ENCODE results near the gene ZBTB6. TPM values are rescaled to one million over a fixed set of nuclear protein-coding genes. Genes with fewer than 3 reads are reported as not detected.

Gene ZBTB6, protein sequence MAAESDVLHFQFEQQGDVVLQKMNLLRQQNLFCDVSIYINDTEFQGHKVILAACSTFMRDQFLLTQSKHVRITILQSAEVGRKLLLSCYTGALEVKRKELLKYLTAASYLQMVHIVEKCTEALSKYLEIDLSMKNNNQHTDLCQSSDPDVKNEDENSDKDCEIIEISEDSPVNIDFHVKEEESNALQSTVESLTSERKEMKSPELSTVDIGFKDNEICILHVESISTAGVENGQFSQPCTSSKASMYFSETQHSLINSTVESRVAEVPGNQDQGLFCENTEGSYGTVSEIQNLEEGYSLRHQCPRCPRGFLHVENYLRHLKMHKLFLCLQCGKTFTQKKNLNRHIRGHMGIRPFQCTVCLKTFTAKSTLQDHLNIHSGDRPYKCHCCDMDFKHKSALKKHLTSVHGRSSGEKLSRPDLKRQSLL
- polyA plus RNA-seq (2012; ENCODE audit: insufficient read depth, insufficient read length): 7.2 TPM

DNA sequence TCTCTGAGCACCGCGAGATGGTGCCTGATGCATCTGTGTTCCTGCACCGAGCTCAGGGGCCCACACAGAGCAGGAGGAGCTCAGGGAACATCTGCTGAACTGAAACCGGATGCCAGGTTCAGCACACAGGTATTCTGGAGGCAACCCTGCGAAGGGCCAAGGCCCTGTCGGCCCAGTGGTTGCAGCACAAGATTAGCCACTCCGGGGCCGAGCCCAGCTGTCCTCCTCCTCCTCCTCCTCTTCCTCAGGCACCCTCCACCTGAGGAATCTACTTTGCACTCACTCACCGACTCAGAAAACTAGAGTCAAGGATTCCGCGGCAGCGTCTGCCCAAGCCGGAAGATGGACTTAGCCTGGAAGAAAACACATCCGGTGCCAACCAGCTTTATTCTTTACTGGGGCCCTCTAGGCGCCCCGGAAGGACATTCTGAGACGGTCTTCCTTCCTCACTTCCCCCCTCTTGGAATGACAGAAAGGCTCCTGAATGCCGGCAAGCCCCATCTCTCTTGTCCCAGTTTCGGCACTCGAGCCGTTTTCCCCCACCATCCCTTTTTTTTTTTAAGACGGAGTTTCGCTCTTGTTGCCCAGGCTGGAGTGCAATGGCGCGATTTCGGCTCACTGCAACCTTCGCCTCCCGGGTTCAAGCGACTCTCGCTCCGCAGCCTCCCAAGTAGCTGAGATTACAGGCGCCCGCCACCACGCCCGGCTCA lies at the start of gene ZBTB6:
ZBTB6 (minus strand) TSS at position 360 of the 710 bp plus-strand sequence. CDS start 1,251 bp downstream, outside the sequence.
- peak within 1 kb of the TSS; percentile 61 for H3K4me3 ChIP-seq (ENCODE audit: low read length)
- DNase-seq (ENCODE audit: low read depth, low spot score): peak; percentile 74

DNA sequence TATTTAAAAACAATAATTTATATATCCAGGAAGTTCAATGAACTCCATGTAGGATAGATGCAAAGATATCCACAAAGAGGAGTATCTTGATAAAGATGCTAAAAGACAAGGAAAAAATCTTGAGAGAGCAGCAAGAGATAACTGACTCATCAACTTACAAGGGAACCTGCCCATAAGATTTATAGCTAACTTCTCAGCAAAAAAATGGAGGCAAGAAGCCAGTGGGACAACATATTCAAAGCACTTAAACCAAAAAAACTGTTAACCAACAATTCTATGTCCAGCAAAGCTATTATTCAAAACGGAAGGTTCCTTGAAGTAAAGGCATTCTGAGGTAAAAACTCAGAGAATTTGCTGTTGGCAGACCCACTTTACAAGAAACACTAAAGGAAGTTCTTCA lies 48.0 kb upstream of the ZBTB6 start:
- no peak overlapping the region for H3K4me3 ChIP-seq (ENCODE audit: low read length)
- no peak for DNase-seq (ENCODE audit: low read depth, low spot score)

DNA sequence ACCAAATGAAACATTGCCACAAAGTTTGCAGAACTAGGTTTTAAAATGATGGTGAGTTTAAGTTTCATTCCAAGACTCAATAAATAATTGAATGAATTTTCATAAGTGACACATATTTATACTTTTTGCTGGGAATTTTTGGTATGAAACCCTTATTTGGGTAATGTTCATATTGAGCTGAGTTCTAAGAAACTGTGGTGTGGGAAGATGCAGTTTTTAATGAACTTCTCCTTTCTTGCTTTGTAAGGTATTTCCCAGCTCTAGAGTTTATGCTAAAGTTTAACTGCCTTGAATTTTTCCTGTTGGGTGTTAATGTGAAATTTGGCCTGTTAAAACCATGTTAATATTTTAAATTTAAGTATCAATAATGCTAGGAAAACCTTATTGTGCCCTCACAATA lies 42.8 kb upstream of the ZBTB6 start:
- no peak for DNase-seq (ENCODE audit: low read depth, low spot score)
- no peak overlapping the region for H3K4me3 ChIP-seq (ENCODE audit: low read length)

DNA sequence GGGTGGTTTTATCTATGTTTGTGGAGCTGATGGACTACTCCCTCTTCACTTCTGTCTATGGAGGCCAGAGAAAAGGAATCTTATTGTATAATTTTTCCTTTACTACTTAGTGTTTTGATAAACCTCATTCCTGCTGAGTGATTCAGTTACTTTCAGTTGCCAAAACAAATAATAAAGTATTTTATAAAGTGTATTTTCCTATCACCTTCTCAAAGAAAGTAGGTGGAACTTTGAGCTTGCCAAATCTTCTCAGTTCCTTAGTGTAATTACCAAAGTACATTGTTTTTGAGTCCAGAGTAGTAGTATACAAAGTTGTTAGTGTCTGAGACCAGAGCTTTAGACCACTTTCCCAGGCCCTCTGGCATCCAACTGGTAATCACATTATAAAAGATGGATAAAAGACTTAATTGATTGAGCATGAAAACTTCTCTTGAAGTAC lies 41.1 kb upstream of the ZBTB6 start:
- H3K4me3 ChIP-seq (ENCODE audit: low read length): no peak overlapping the region
- no peak for DNase-seq (ENCODE audit: low read depth, low spot score)

DNA sequence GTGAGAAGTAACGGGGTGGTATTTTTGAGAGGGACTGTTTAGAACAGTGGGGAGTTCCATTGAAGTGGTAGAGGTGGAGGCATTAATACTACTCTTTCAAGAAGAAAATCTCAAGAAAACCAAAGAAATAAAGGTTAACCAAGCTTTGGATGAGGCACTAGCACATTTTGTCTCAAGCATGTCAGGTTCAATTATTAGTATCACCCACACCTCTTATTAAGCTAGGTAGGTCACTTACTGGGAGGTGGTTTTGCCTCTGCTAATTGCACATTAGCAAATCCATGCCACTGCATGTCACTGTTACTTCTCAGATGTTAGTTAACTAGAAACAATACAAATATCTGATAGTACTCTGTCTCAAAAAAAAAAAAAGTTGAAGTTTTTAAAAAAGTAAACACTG lies 37.9 kb upstream of the ZBTB6 start:
- no peak overlapping the region for H3K4me3 ChIP-seq (ENCODE audit: low read length)
- no peak for DNase-seq (ENCODE audit: low read depth, low spot score)

DNA sequence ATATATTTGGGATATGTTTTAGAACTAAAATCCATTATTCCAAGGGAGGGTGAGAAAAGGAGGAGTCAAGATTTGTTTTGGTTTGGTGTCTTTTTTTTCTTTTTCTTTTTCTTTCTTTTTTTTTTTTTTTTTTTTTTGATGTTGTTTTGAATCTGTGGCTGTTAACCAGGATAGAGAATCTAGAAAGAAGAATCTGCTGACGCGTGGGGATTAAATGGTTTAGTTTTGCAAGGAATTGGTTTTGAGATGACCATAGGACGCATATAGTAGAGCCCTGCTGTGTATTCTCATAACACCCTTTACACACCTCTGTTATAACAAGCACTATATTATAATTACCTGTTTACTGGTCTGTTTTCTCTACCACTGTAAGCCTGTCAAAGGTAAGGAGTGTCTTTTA lies 37.1 kb upstream of the ZBTB6 start:
- DNase-seq (ENCODE audit: low read depth, low spot score): no peak
- H3K4me3 ChIP-seq (ENCODE audit: low read length): no peak overlapping the region

DNA sequence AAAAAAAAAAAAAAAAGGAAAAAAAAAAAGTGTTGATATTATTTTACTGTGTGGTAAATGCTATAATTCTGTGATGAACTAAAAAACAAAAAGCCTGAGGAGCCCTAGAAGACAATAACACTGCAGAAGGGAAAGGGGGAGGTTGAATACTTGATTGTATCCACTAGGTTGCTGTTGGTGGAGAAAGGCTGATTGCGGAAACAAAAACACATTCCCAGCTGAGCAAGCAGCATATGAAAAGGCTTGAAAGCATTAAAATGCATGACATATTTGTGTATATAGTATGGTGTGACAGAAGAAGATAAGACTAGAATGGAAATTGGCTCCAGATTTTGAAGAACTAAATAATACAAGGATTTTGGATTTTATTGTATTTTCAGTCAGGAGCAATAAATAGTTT lies 36.6 kb upstream of the ZBTB6 start:
- DNase-seq (ENCODE audit: low read depth, low spot score): no peak
- no peak overlapping the region for H3K4me3 ChIP-seq (ENCODE audit: low read length)

DNA sequence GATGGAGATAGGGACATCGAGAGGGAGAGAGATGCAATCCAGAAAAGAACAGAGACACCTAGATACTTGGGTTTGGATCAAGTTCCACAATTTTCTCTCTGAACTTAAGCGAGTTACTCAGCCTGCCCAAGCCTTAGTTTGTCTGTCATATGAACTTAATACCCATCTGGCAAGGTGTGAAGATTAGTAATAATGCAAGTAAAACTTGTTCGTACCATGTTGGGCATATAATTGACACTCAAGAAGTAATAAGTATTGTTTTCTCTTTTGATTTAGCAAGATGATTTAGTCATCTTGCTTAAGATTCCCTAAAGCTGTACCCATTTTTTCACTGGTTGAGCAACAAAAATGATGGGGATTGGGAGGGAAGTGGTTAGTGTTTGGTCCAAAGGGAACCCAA lies 35.2 kb upstream of the ZBTB6 start:
- no peak for DNase-seq (ENCODE audit: low read depth, low spot score)
- no peak overlapping the region for H3K4me3 ChIP-seq (ENCODE audit: low read length)

DNA sequence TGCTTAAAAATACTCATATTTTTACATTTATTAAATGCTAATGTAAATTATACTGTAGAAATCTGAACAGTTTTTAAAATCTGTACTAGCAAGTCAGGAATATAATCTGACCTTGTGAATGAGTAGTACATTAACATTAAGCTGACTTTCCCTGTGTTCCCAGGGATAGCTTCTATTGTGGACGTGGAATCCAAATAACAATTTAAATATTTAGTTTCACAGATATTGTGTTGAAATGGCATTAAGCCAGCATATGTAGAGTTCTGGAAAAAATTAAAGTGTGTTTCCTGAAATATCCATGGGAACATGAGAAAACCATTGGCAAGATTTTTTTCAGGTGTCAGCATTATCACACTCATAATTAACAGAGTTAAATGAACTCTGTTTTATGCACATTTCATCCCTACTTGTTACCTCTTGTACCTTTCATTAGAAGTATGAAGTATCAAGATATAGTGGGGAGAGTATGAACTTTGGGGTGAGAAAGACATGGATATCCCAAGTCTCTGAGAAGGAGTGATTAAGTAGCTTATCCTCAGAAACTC lies 33.4 kb upstream of the ZBTB6 start:
- DNase-seq (ENCODE audit: low read depth, low spot score): no peak
- no peak overlapping the region for H3K4me3 ChIP-seq (ENCODE audit: low read length)

DNA sequence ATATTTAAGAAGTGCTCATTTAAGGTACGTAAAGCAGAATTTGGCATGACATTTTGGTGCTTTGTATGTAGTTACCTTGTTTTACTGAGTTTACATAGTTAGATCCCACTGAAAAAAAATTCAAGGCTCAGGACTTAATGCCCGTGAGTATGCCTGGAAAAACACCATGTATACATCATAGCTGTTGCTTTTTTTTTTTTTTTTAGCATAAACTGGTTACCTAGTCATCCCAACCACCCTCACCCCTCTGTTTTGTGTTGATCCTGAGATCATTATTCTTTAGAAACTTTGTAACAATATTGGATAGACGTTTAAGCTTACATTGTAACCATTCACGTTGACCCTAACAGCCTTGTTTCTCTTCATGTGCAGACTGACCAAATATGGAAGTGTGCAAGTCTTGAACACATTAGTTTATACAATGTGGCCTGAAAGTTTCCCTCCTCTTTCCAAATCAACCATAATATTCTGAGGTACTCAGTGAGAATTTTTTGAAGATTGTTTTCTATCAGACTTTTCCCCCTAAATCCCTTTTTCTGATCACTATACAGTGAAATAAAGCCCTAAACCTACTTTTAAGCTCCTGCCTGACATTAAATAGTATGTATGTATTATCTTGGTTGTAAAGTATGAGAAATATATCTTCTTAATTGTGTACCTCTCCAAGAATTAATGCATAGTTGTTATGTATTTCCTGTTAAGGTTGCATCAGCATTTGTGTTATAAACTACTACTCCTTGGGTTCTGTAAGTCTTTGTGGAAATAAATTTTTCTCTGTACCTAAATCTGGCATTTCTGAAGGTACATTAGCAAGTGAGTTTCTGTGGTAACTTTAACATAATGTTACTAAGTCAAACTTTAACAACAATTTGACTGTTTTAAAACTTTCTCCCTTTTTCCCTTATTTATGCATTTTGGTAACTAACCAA lies 32.1 kb upstream of the ZBTB6 start:
- no peak for DNase-seq (ENCODE audit: low read depth, low spot score)
- H3K4me3 ChIP-seq (ENCODE audit: low read length): no peak overlapping the region

DNA sequence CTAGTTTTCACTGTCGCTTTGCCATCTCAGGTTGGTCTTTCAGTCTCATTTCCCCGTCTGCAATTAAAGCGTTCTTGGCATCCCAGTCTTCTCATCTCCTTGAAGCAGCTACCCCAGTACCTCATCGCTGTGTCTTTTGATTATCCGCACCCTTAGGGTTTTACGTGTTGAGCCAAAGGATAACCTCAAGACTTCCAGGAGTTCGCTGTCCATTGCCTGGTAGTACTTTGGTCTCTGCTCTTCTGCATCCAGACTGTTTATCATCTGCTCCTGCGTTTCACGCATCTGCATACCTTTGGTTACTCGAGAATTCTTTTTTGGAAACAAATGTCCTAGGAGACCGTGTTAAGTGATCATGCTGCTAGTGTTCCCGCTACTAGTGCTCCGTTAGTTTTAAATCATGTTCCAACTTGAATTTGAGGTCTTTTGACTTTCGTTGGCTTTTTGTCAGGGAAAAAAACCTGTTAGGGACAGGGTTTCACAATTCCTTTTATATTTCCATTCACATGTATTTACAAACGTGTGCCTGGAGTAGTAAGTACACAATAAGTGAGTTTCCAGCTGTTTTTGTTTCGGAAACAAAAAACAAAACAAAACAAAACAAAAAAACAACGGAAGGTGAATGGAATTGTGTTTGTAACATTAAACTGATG lies 28.6 kb upstream of the ZBTB6 start:
- peak overlapping the region; percentile 85 for H3K4me3 ChIP-seq (ENCODE audit: low read length)
- DNase-seq (ENCODE audit: low read depth, low spot score): no peak

DNA sequence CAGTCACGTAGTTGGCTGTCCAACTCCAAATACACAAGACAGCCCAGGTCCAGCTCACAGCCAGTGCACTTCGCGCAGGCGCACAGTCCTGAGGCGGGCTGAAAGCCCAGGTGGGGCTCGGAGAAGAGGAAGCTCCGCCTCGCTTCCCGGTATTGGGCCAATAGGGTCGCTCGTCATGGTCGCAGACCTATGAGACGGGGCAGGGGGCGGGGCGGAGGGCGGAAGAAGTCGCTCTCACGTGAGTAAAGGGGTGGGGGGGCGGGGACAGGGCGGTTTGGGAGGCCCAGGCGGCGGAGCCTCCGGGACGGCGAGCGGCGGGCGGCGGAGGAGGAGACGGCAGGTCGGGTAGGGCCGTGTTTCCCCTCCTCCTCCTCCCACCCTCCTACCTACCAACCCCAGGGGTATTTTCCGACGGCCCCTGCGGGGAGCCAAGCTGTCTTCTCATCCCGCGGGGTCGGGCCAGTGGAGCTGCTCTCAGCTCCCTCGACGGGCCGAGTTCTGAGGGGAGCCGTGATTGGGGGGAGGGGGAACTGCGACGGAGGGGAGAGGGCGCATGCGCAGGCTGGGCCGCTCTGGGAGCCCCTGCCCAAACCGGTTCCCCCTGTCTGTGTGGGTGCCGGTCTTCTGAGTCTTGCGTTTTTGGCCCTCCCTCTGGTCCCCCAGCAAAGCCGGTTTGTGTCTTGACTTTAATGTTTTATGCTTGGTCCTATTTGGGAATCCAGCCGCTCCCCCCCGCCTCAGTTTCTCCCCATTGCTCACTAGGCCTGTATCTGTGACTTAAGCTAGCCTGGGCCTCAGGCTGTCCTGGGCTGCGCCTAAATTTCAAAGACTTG lies 27.8 kb upstream of the ZBTB6 start, which contains the start of gene RABGAP1:
RABGAP1 (plus strand) TSS at position 272 of the 833 bp plus-strand sequence. CDS start 16,040 bp downstream, outside the sequence.
- H3K4me3 ChIP-seq (ENCODE audit: low read length): peak within 1 kb of the TSS; percentile 85
- peak; percentile 94 for DNase-seq (ENCODE audit: low read depth, low spot score)

DNA sequence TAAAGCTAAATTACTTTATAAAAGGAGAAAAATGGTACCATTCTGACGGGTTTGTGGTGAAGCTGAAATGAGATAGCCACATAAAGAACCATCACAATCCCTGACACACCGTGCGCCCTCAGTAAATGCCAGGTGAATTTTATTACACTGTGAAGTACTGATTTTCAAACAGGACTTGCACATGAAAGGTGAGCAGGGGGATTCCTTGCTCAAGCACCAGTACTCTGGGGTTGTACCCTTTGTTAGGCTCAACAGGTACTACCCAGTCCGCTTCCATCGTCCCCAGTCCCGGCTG lies 27.3 kb upstream of the ZBTB6 start:
- no peak for DNase-seq (ENCODE audit: low read depth, low spot score)
- peak overlapping the region; percentile 60 for H3K4me3 ChIP-seq (ENCODE audit: low read length)

DNA sequence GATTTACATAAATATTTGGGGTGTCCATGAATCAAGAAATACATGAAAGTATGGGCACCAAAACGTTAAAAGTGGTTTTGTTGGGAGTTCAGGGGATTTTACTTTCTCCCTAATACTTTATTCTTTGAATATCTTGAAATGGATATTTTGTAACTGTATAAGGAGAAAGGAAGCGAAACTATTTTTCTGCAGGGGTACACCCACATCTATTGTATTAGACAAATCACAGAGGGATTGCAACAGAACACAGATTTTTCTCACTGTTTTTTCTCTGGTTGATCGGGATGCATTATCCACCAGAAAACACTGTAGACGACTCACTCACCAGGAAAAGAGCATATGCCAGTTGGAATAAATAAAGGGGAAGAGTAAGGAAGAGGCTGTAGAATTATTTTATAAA lies 26.5 kb upstream of the ZBTB6 start:
- no peak for DNase-seq (ENCODE audit: low read depth, low spot score)
- no peak overlapping the region for H3K4me3 ChIP-seq (ENCODE audit: low read length)

DNA sequence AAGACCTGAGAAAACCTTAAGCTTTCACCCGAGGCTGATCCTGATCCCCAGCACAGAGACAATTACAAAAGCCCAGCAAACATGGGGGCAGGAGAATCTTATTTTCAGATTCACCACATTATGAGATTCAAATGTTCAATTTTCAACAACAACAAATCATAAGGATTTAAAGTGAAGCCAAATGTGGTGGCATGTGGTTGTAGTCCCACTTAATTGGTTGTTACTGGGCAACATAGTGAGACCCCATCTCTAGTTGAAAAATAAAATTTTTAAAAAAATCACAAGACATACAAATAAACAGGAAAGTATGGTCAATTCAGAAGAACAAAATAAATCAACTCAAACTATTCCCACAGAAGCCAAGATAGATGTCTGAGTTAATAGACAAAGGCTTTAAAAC lies 23.8 kb upstream of the ZBTB6 start:
- H3K4me3 ChIP-seq (ENCODE audit: low read length): no peak overlapping the region
- no peak for DNase-seq (ENCODE audit: low read depth, low spot score)

DNA sequence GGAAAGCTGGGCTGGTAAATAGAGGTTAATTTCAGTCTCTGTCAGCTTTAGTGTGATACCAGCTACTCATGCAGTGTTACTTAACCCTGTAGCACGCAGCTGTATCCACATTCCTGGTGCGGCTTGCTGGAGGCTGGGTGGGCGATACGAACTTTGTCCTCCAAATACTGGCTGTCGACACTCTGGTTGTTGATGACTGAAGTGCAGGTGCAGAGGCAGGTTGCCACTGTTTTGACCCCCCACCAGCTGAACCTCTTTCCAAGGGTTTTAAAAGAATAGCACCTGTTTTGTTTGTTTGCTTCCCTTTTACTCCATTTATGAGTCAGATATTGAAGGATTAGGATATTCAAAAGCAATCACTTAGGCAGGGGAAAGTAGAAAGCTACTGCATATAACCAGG lies 23.3 kb upstream of the ZBTB6 start:
- no peak overlapping the region for H3K4me3 ChIP-seq (ENCODE audit: low read length)
- DNase-seq (ENCODE audit: low read depth, low spot score): no peak

DNA sequence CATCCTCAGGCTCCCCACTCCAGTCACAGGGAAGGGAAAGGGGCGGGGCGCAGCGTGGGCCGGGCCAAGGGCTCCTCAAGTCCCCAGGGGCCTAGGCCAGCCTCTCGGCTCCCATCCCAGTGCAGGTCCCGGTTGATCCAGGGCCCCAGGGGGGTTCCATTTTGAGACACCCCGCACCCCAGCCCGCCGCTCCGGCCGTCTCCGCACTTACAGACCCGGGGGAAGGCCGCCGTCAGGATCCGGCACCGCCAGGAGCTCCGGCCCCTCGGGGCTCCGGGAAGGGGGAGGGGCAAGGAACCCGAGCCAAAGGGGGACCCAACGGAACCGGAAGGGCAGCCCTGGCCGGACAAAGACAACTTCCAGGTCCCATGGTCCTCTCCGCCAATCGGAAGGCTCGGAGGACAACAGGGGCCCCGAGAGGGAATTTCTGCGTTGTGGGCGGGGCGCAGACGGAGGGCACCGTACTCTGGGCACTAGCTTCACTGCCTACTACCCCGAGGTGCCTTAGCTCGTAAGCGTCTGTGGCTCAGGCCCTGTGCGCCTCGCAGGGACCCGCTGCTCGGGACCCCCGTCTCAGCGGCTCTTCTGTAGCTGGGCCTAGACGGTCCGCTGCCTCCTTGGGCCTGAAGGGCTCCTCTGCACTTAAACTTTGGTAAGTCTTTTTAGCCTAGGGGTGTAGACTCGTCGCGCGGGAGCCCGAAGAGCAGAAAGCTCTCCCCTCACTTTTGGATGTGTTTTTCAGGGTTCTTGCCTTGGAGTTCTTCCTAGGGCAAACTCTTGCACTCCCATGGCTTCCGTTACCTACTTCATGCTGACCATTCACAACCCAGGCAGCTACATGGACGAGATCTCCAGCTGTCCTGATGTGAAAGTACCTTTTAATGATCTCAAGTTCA lies 18.4 kb upstream of the ZBTB6 start, which contains the start of gene ZBTB26:
ZBTB26 (minus strand) TSS at position 287 of the 896 bp plus-strand sequence. CDS start 11,578 bp downstream, outside the sequence.
- DNase-seq (ENCODE audit: low read depth, low spot score): peak; percentile 88
- peak within 1 kb of the TSS; percentile 80 for H3K4me3 ChIP-seq (ENCODE audit: low read length)
